Ectodermal cell (in vitro differentiated cells): ENCODE data around the gene ACRV1.

ENCODE experiments used
- H3K27ac ChIP-seq: 2 replicates; pipeline ENCODE4 v1.7.0; 2013; ENCODE audit warnings: mild to moderate bottlenecking, low read depth, low read length; ENCODE audit not compliant: insufficient read depth, poor library complexity, severe bottlenecking
- H3K27me3 ChIP-seq: 2 replicates; pipeline ENCODE4 v1.7.0; 2013; ENCODE audit warnings: mild to moderate bottlenecking, low read length; ENCODE audit not compliant: insufficient read depth, control insufficient read depth, poor library complexity, severe bottlenecking
- H3K36me3 ChIP-seq: one replicate; pipeline ENCODE4 v1.7.0; 2013; ENCODE audit warnings: low read length; ENCODE audit not compliant: control insufficient read depth, insufficient read depth
- H3K4me1 ChIP-seq: one replicate; pipeline ENCODE4 v1.7.0; 2013; ENCODE audit warnings: low read length; ENCODE audit not compliant: control insufficient read depth, insufficient read depth
- H3K4me3 ChIP-seq: 2 replicates; pipeline ENCODE4 v1.7.0; 2013; ENCODE audit warnings: low read depth, low read length, control low read depth; ENCODE audit not compliant: insufficient read depth
- H3K9me3 ChIP-seq: 2 replicates; pipeline ENCODE4 v1.7.0; 2013; ENCODE audit warnings: mild to moderate bottlenecking, low read length, moderate library complexity; ENCODE audit not compliant: control insufficient read depth
- WGBS, 2 experiments: methylation state at CpG; one replicate each; pipeline ENCODE4 v1.1.7; 2013; ENCODE audit warnings: missing lambda C conversion rate in 2 of 2; 5-methylcytosine and 5-hydroxymethylcytosine counted together

Gene ACRV1

DNA sequence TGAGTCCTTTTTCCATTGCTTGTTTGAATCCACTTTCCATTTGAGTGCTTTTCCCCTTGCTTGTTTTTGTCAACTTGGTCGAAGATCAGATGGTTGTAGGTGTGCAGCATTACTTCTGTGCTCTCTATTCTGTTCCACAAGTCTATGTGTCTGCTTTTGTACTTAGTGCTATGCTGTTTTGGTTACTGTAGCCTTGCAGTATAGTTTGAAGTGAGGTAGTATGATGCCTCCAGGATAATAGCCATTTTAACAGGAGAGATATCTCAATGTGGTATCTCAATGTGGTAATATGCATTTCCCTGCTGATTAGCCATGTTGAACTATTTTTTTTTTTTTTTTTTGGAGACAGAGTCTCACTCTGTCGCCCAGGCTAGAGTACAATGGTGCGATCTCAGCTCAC is 16.7 kb downstream of the ACRV1 start:
- Histone ChIP-seq H3K4me3 (no peak overlapping the region), H3K4me1 (no peaks in the 10 kb centered on the region), H3K9me3 (no peaks in the 10 kb centered on the region), H3K27me3 (no peaks in the 10 kb centered on the region), H3K36me3 (peaks cover 24% of the 10 kb centered on the region), H3K27ac (no peak overlapping the region)
- WGBS, 2 experiments = 98 to 100% methylated on average over 1 to 2 of the region's 3 CpGs

DNA sequence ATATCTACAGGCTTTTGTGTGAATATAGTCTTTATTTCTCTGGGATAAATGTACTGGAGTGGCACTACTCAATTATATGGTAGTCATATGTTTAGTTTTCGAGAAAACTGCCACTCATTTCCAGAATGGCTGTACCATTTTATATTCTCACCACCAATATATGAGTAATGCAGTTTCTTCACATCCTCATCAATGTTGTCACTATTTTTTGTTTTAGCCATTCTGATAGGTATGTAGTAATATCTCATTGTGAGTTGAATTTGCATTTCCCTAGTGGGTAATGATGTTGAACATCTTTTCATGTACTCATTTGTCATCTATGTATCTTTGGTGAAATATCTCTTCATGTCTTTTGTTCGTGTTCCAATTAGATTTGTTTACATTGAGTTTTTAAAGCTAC is 18.0 kb downstream of the ACRV1 start:
- no peaks in the 10 kb centered on the region for H3K9me3 ChIP-seq
- peaks cover 30% of the 10 kb centered on the region for H3K36me3 ChIP-seq
- 100% methylated on average over 2 of the region's 2 CpGs; no CpG with 5 or more reads in 1 of the 2 experiments for WGBS, 2 experiments
- H3K27ac ChIP-seq = no peak overlapping the region
- H3K4me3 ChIP-seq = no peak overlapping the region
- H3K4me1 ChIP-seq = no peaks in the 10 kb centered on the region
- no peaks in the 10 kb centered on the region for H3K27me3 ChIP-seq

DNA sequence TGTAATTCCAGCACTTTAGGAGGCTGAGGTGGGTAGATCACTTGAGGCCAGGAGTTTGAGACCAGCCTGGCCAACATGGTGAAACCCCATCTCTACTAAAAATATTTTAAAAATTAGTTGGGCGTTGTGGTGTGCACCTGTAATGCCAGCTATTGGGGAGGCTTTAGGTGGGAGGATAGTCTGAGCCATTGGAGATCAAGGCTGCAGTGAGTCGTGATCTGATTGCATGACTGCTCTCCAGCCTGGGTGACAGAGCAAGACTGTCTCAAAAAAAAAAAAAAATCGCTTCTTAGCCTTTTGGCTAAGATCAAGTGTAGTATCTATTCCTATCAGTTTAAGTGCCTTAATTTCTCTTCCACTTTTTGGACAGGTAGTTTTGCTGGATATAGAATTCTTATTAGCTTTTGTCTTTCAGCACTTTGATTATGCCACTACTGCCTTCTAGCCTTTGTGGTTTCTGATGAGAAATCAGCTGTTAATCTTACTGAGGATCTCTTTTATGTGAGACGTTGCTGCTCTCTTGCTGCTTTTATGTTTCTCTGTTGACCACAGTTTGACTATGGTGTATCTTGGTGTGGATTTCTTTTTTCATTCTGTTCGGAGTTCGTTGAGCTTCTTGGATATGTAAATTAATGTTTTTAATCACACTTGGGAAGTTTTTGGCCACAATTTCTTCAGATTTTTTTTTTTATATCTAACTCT is 31.0 kb downstream of the ACRV1 start:
- peaks cover 44% of the 10 kb centered on the region for H3K36me3 ChIP-seq
- no peaks in the 10 kb centered on the region for H3K4me1 ChIP-seq
- no peaks in the 10 kb centered on the region for H3K9me3 ChIP-seq
- no peaks in the 10 kb centered on the region for H3K27me3 ChIP-seq
- H3K27ac ChIP-seq = no peak overlapping the region
- WGBS, 2 experiments = 92 to 94% methylated on average over 6 of the region's 6 CpGs
- no peak overlapping the region for H3K4me3 ChIP-seq

DNA sequence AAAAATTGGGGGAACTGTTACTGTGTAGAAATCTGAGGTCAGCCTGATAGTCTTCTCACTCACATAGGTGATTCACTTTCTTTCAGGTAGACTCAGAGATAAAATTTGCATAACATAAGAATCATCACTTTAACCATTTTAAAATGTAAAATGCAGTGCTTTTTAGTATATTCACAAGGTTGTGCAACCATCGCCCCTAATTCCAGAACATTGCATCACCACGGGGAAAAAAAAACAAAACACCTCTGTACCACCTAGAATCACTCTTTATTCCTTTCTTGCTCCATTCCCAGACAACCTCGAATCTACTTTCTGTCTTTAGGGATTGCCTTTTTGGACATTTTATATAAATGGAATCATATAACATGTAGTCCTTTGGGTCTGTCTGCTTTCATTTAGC is 34.8 kb downstream of the ACRV1 start:
- Histone ChIP-seq H3K9me3 (no peaks in the 10 kb centered on the region), H3K27me3 (no peaks in the 10 kb centered on the region), H3K27ac (no peak overlapping the region), H3K36me3 (peaks cover 39% of the 10 kb centered on the region), H3K4me1 (no peaks in the 10 kb centered on the region), H3K4me3 (no peak overlapping the region)
- WGBS, 2 experiments = 83 to 98% methylated on average over 2 to 3 of the region's 3 CpGs

DNA sequence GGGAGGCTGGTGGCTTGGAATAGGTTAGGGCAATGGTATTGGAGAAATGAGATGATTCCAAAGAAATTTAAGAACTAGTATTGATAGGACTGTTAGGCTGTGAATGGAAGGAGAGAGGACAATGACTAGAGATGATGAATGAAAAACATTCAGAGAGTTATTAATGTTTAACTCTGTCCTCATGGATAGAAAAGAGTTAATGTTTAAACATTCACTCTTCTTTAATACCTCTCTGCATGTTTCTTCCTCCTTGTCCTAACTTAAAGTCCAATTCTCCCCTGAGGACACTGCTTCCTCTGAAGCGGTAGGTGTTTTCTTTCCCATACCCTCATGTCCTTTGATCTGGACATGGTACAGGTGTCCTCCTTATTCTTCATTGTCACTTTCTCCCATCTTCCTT is 42.3 kb downstream of the ACRV1 start:
- WGBS, 2 experiments = 92 to 100% methylated on average over 1 of the region's 1 CpG
- Histone ChIP-seq H3K27me3 (no peaks in the 10 kb centered on the region), H3K27ac (no peak overlapping the region), H3K36me3 (peaks cover 42% of the 10 kb centered on the region), H3K4me3 (no peak overlapping the region), H3K4me1 (no peaks in the 10 kb centered on the region), H3K9me3 (no peaks in the 10 kb centered on the region)

DNA sequence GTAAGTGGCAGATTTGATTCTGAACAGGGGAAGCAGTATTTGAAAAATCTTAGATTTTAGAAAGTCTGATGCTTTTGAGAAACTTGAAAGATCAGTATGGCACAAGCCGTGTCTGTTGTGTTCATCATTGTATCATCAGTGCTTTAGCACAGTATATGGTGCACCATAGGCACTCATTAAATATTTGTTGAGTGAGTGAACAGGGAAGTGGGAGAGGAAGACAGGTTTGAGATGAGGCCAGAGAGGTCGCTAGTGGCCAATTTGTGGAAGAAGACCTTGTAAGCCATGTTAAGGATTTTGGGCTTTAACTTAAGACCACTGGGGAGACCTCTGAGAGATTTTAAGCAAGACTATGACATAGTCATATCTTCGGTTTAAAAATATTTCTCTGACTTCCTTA is 42.8 kb downstream of the ACRV1 start:
- H3K27ac ChIP-seq = no peak overlapping the region
- H3K36me3 ChIP-seq = peaks cover 43% of the 10 kb centered on the region
- no peaks in the 10 kb centered on the region for H3K9me3 ChIP-seq
- no peak overlapping the region for H3K4me3 ChIP-seq
- no peaks in the 10 kb centered on the region for H3K27me3 ChIP-seq
- 95 to 98% methylated on average over 2 to 3 of the region's 3 CpGs for WGBS, 2 experiments
- no peaks in the 10 kb centered on the region for H3K4me1 ChIP-seq

DNA sequence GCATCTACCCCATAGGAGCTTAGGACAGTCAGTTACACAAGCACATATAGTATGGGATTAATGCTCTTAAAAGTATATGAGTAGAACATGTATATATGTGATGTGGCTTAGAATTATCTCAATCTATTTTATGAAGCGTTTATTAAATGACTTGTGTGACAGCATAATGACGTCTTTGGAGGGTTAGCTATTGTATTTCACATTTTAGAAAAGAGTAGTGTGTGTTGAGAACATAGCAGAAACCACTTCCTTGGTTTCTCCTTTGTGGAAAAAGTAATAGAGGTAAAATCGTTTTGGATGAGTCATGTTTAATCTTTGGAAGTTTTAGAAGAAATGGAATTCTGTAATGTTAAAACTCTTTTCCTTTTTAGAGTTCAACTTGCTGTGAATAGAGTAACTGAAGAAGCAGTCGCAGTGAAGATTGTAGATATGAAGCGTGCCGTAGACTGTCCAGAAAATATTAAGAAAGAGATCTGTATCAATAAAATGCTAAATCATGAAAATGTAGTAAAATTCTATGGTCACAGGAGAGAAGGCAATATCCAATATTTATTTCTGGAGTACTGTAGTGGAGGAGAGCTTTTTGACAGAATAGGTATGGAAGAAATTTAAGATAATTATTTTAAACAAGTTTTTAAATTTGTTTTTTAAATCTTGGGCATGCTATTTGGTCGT is 53.3 kb downstream of the ACRV1 start:
- WGBS, 2 experiments = 77 to 78% methylated on average over 6 of the region's 7 CpGs
- no peak overlapping the region for H3K27ac ChIP-seq
- H3K9me3 ChIP-seq = no peaks in the 10 kb centered on the region
- H3K4me1 ChIP-seq = no peaks in the 10 kb centered on the region
- H3K36me3 ChIP-seq = peaks cover 6% of the 10 kb centered on the region
- no peaks in the 10 kb centered on the region for H3K27me3 ChIP-seq
- peak overlapping the region; percentile 86 for H3K4me3 ChIP-seq

DNA sequence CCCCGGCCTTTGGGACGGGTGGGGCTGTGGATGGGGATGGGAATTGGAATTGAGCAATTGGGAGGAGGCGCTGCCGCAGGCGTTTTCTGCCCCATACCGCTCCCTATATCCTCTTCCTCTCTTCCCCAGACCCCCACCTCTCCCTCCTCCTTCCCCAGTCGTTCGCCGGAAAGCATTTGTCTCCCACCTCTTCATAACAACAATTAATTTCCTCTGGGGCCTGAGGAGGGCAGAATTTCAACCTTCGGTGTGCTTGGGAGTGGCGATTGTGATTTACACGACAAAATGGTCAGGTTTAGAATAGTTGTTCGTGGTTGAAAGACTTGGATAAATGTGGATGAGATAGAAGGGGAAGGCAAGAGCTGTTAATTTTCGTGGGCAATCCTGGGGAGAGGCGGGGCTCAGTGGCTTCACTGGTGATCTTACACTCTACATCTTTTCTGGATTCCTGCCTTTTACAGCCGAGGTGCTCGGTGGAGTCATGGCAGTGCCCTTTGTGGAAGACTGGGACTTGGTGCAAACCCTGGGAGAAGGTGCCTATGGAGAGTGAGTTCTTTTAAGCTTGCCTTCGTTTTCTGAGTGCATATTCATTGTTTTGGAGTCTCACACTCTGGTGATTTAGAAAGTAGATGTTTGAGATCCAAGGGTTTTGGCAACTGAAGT is 54.2 kb downstream of the ACRV1 start:
- 0% methylated on average over 16 to 18 of the region's 18 CpGs for WGBS, 2 experiments
- H3K27me3 ChIP-seq = no peaks in the 10 kb centered on the region
- H3K4me1 ChIP-seq = no peaks in the 10 kb centered on the region
- peak overlapping the region; percentile 86 for H3K4me3 ChIP-seq
- peak overlapping the region; percentile 99 for H3K27ac ChIP-seq
- H3K36me3 ChIP-seq = peaks cover 8% of the 10 kb centered on the region
- H3K9me3 ChIP-seq = no peaks in the 10 kb centered on the region

DNA sequence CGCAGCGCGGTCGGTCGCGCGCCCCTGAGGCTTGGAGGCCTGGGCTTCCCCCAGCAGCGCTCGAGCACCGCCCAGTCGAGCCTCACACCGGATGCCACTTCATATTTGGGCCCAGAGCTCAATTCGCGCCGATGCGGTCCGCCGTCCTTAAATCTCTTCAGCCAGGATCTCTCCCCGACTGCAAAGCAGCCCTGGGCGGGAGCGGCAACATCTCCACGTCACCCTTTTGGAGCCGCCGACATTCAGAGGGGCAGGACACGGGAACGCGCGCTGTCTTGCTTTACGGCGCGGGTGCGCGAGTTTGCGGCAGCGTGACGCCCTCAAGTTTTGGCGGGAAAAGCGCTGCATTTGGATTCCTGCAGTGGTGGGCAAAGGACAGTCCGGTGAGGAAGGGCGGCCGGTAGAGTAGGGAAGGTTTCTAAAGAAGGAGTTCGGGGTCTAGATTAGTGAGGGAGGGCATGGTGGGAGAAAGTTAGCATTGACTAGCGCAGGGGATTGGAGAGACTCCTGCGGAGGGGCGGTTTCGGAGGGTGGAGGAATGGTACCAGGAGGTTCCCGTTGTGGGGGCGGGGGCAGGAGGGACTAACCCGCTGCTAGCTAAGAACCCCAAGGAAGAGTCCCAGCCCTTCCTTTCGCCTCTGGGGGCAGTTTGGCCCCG is 54.9 kb downstream of the ACRV1 start:
- peak overlapping the region; percentile 86 for H3K4me3 ChIP-seq
- no peaks in the 10 kb centered on the region for H3K27me3 ChIP-seq
- H3K27ac ChIP-seq = peak overlapping the region; percentile 99
- H3K36me3 ChIP-seq = peaks cover 13% of the 10 kb centered on the region
- H3K4me1 ChIP-seq = no peaks in the 10 kb centered on the region
- H3K9me3 ChIP-seq = no peaks in the 10 kb centered on the region
- WGBS, 2 experiments = 0% methylated on average over 51 of the region's 51 CpGs

DNA sequence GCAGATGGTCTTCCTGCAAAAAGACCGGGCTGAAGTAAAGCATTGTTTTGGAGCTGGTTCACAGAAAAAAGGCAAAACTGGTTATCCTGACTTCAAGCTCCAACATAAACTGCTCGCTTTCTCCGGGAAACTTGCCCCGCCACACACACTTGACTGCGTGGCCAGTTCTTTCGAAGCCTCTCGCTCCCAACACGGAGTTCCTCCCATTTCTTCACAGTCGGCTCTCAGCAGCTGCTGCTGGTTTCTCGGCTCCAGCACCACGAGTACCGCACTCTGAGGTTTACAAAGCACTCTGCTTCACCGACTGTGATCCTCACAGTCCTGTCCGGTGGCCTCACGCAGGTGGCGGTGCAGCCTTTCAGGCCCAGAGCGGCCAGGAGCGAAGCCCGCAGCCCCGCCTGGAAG is 55.4 kb downstream of the ACRV1 start:
- H3K27ac ChIP-seq = peak overlapping the region; percentile 99
- no peaks in the 10 kb centered on the region for H3K9me3 ChIP-seq
- peak overlapping the region; percentile 86 for H3K4me3 ChIP-seq
- H3K27me3 ChIP-seq = no peaks in the 10 kb centered on the region
- no peaks in the 10 kb centered on the region for H3K4me1 ChIP-seq
- peaks cover 18% of the 10 kb centered on the region for H3K36me3 ChIP-seq
- 8 to 9% methylated on average over 20 of the region's 20 CpGs for WGBS, 2 experiments
